NCI-H446 treated with DMSO at 0.1 percent for 48 hours (cell line): ENCODE measurements around the gene RNF135.
"Not testable (repeated sequence)": the region's sequence is repeated elsewhere in the genome, so short reads cannot be mapped to it uniquely, and the experiment has no call there.

Experiments used
- DNase-seq: peaks from one replicate; lab custom pipeline; 2025; lab: John Stamatoyannopoulos, UW

The RNF135 gene

DNA sequence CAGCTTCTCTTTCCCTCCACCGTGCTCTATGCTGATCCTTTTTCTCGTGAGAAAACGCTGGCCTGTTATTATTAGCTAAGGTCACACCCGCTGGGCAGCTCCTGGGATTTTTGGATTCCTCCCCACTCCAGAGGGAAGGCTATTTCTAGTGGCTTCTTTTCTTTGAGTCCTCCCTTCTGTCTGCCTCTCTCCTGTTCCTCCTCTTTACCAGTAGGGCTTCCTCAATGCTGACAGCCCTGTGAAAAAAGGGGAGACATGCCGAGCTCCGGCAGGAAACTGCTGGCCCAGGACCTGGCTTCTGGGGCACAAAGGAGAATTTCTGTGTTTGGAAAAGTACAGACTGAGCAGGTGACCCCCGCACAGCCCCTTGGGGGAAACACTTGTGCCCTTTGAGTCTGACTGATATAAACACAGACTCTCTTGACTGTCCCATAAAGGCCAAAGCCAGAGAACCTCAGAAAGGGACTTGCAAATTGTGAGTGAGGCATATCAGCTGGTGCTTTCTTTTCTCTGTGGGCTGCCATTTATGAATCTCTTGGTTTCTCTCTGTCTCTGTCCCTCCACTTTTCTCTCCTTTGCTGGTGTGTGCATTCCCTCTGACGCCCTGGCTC lies 14.0 kb upstream of the RNF135 start:
- DNase-seq = no peak

DNA sequence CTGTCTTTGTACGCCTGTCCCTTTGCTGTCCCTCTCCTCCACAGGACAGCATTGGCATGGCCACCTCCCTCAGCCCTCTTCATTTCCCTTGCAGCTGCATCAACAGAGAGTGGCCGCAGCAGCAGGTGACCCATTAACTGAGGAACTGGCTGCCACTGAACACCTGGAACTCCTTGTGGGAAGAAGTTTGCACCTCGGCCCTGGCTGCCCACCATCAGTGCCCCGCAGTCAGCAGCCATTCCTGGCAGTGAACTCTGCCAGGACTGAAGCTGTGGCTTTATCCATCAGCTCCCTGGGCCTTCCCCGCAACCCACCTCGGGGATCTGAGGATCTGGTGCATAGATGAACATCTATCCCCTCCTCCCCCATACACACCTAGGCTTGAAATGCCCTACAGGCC lies 13.1 kb upstream of the RNF135 start:
- DNase-seq = no peak

DNA sequence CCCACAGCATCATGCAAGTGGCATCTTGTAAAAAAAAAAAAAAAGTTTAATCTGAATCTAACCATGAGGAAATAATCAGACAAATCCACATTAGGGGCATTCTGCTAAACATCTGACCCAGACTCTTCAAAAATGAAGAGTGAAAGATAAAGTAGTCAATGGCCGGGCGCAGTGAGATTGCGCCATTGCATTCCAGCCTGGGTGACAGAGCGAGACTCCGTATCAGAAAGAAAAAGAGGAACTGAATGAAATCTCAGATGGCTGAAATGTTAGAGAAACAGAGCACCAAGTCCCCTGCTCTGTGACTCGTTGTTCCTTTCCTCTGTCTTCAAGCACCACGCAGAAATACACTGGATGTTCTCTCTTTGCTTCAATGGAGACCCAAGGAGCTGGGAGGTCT lies 12.7 kb upstream of the RNF135 start:
- DNase-seq = no peak

DNA sequence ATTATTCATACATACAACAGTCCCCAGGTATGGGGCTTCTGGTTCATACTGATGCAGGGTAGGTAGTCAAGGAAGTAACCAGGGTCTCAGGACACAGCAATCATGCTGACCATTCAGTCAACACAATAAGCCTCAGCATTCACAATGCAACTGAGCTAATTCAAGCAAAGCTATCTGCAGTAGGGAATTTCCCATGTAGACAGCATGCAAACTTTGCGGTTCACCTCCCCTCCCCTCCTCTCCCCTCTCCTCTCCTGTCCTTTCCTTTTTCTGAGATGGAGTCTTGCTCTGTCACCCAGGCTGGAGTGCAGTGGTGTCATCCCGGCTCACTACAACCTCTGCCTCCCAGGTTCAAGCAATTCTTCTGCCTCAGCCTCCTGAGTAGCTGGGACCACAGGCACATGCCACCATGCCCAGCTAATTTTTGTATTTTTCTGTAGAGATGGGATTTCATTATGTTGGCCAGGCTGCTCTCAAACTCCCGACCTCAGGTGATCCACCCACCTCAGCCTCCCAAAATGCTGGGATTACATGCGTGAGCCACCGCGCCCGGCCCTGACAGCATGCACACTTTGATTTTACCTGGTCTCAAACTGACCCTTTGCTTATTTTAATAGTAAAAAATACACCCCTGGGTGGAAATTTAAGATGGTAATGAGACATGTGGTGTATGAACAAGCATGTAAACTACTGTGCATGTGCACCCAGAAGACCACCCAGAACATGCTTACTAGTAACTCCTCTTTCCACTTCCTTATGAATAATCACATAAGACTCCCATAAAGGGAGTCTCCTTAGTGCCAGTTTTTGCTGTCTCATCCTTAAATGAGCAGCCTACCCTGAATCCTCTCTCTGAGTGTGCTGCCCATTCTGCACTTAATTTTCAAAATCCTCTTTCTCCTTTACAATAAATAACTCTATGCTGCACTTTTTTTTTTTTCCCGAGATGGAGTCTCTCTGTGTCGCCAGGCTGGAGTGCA lies 9.3 kb upstream of the RNF135 start:
- DNase-seq = no peak

DNA sequence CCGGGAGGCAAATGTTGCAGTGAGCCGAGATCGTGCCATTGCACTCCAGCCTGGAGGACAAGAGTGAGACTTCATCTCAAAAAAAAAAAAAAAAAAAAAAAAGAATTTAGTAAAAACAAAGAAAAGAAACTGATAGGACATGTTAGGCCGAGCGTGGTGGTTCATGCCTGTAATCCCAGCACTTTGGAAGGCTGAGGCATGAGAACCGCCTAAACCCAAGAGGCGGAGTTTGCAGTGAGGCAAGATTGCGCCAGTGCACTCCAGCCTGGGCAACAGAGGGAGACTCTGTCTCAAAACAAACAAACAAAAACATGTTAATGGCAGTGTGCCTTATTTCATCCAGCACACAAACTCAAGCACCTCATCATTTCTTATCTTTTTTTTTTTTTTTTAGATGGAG lies 6.5 kb upstream of the RNF135 start:
- not testable (repeated sequence) for DNase-seq

DNA sequence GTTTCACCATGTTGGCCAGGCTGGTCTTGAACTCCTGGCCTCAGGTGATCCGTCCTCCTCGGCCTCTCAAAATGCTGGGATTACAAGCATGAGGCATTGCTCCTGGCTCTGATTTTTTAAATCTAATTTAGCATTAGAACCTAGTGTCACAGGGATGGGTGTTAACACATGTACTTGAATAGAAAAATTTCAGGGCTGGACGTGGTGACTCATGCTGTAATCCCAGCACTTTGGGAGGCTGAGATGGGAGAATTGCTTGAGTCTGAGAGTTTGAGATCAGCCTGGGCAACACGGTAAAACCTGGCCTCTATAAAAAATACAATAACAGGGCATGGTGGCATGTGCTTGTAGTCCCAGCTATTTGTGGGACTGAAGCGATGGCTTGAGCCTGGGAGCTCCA lies 6.0 kb upstream of the RNF135 start:
- no peak for DNase-seq

DNA sequence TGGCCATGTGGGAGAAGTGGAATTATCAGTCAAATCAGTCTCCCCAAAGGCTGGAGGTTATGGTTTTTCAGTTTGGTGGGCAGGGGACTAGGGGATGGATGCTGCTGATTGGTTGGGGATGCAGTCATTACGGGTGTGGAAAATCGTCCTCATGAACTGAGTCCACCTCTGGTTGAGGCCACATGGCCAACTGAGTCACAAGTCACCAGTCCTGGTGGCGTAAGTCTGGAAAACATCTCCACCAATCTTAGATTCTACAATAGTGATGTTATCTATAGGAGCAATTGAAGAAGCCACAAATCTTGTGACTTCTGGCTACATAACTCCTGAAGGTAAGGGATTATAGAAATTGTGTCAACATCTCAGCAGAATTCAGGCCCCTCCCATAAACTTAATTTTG lies 5.2 kb upstream of the RNF135 start:
- DNase-seq = no peak

DNA sequence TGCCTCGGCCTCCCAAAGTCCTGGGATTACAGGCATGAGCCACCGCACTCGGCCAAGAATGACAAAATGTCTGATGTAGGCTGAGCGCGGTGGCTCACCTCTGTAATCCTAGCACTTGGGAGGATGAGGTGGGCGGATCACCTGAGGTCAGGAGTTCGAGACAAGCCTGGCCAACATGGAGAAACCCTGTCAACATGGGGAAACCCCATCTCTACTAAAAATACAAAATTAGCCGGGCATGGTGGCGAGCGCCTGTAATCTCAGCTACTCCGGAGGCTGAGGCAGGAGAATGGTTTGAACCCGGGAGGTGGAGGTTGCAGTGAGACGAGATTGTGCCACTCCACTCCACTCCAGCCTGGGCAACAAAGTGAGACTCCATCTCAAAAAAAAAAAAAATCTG lies 2.9 kb upstream of the RNF135 start:
- not testable (repeated sequence) for DNase-seq

DNA sequence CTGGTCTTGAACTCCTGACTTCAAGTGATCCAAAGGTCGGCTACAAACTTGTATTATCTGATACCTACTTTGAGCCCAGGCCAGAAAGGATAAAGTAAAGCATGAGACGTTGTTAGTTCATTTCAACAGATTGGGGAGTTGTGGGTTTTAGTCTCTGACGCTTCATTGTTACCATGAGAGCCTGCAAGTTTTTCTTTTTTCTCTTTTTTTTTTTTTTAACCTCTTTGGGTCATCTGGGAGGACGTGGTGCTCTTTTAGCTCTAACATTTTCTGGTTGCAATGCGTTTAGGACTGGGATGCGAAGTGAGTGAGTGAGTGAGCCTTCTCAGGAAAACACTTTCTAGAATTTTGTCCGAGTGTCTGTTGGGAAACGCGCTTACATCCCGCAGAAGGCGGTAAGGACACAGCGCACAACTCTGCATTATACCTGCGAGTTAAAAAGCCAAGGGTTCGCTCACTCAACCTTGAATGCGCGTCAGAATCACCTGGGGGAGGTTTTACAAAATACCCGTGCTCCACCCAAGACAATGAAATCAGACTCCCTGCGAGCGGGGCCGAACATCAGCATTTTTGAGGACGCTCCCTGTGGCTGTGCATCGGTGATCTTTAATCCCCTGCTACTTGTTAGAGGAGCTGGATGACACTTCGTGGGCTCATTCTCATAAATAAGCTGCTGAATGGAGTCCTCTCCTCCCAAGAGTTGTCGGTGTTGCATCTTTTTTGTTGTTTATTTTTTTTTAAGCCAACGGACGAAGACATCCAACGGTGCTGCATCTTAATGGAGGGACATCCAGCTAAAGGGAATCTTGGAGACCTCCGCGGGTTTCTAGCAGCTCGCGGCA lies 629 bp upstream of the RNF135 start:
- no peak for DNase-seq

DNA sequence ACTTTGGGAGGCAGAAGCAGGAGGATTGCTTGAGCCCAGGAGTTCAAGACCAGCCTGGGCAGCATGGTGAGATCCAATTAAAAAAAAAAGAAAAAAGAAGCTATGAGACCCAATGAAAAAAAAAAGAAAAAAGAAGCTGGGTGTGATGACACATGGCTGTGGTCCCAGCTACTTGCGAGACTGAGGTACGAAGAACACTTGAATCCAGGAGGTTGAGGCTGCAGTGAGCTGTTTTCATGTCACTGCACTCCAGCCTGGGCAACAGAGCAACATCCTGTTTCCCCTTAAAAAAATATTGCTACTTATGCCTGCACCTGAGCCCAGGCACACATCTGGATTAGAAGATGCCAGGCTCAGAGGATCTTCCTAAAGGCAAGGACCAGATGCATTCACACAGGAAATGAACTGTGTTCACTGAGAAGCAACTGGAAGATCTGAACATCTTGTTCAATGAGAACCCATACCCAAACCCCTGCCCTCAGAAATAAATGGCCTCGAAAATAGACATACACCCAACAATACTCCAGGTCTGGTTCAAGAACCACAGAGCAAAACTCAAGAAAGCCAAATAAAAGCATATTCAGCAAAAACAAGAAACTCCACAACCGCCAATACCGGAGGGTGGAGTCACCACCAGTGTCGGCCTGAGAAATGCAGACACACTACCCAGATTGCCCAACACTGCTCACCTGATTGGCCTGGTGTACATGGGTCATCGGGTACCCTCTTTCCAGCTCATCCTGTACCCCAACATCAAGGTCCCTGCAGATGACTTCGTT lies 4.4 kb downstream of the RNF135 start:
- no peak for DNase-seq

DNA sequence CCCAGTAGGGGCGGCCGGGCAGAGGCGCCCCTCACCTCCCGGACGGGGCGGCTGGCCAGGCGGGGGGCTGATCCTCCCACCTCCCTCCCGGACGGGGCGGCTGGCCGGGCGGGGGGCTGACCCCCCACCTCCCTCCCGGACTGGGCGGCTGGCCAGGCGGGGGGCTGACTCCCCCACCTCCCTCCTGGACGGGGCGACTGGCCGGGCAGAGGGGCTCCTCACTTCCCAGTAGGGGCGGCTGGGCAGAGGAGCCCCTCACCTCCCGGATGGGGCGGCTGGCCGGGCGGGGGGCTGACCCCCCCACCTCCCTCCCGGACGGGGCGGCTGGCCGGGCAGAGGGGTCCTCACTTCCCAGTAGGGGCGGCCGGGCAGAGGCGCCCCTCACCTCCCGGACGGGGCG lies 9.1 kb downstream of the RNF135 start:
- not testable (repeated sequence) for DNase-seq

DNA sequence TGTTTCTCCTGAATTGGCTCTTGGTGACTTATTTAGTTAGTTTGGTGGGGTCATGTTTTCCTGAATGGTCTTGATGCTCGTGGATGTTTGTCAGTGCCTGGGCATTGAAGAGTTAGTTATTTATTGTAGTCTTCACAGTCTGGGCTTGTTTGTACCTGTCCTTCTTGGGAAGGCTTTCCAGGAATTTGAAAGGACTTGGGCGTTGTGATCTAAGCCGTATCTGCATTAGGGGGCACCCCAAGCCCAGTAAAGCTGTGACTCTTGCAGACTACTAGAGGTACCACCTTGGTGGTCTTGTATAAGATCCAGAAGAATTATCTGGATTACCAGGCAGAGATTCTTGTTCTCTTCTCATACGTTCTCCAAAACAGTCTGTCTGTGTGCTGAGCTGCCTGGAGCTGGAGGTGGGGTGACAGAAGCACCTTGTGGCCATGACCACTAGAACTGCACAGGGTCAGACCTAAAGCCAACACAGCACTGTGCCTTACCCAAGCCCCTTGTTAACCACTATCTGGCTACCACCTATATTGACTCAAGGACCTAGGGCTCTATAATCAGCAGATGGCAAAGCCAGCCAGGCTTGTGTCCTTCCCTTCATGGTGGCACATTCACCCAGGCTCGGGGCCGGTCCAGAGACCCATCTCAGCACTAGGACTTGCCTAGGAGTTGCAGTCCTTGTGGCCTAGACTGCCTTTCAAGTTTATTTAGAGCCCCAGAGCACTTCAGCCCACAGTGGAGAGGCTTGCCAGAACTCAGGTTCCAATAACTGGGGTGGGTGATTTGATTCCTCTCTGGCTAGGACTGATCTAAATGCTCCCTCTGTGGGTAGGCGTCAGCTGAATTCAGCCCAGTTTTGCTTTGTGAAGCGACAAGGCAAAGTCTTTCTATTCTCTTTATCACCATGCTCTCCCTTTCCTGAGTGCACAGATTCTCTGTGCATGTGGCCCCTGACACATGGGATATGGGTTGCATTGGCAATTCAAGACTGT lies 11.0 kb downstream of the RNF135 start:
- no peak for DNase-seq

DNA sequence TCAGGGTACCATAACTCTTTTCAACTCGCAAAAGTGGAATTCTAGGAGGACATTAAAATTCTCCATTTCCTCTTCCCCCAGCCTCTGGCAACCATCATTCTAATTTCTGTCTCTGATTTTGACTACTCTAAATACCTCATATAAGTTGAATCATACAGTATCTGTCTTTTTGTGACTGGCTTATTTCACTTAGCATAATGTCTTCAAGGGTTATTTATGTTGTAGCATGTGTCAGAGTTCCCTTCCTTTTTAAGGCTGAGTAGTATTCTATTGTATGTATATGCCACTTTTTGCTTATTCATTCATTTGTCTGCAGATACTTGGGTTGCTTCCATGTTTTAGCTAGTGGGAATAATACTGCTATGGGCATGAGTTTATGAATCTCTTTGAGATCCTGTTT lies 12.0 kb downstream of the RNF135 start:
- no peak for DNase-seq

DNA sequence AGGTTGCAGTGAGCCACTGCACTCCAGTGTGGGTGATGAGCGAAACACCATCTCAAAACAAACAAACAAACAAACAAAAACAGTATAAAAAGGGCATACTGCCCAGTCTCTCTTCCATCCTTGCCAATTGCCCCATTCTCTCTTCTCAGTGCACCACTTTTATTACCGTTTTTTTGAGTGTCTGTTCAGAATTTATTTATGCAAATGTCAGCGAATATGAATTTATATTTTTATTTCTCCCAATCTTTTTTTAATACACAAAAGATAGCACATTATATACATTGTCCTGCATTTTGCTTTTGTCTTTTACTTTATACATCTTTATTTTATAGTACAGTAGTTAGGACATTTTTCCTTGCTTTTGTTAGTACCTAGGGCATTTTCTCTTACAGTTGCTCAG lies 19.6 kb downstream of the RNF135 start:
- no peak for DNase-seq

DNA sequence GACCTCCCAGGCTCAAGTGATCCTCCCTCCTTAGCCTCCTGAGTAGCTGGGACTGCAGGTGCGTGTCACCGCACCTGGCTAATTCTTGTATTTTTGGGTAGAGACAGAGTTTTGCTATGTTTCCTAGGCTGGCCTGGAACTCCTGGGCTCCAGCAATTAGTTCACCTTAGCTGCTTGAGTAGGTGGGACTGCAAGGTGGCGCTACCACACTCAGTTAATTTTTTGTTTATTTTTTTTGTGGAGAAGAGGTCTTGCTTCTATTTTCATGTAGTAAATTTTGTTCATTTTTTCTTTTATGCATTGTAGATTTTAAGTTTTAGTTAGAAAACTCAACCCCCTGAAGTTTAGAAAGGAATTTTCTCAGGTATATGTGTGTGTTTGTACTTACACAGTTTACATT lies 21.7 kb downstream of the RNF135 start:
- DNase-seq = no peak

DNA sequence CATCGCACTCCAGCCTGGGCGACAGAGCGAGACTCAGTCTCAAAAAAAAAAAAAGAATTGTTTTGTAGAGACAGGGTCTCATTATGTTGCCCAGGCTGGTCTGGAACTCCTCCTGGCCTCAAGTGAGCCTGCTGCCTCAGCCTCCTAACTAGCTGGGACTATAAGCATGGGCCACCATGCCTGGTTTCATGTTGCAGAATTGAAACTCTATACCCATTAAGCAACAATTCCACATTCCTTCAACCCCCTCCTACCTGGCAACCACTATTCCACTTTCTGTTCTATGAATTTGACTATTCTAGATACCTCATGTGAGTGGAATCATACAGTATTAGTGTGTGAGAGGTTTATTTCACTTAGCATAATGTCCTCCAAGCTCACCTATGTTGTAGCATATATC lies 24.5 kb downstream of the RNF135 start:
- no peak for DNase-seq

DNA sequence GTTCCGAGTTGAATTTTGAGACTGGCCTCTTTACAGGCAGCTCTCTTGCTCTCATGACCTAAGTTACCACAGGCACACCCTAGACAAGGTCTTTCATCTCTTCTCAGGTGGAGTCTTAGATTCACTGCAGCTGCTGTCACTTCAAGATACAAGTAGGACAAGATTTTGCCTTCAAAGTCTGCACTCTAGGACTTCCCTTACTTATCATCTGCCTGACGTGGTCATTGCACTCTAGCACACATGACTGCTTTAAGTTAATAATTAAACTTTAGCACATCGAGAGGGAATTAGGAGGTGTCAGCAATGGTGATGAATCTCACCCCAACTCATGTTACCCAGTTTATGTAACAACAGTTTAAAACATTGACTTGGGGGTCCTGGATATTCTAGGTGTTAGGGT lies 25.6 kb downstream of the RNF135 start:
- no peak for DNase-seq

DNA sequence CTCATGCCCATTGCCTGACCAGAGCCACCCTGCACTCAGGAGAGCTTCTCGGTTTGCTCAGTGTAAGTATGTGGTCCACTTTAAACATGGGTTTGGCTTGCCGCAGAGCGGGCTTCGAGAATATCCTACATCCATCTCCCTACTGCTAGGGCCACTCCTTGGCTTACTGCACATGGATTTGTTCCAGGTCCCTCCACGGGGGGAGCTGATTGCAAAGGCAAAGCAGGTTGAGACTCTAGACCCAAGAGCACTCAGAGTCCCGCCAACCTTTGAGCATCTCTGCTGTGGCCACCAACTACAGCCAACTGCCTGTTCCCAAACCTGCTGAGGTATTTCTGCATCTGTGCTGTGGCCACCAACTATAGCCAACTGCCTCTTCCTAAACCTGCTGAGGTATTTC lies 26.4 kb downstream of the RNF135 start:
- DNase-seq = no peak

DNA sequence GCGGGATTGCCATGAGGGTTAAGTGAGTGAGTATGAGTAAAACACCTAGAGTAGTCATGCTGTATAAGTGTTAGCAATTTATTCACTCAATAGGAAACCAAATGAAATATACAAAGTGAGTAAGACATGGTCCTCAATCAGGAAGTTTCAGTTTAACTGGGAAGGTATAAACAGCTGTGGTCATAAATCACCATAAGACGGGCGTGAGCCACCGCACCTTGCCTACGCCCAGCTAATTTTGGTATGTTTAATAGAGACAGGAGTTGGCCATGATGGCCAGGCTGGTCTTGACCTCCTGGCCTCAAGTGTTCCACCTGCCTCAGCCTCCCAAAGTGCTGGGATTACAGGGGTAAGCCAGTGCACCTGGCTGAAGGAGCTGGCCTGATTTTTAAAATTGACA lies 27.0 kb downstream of the RNF135 start:
- DNase-seq = no peak

DNA sequence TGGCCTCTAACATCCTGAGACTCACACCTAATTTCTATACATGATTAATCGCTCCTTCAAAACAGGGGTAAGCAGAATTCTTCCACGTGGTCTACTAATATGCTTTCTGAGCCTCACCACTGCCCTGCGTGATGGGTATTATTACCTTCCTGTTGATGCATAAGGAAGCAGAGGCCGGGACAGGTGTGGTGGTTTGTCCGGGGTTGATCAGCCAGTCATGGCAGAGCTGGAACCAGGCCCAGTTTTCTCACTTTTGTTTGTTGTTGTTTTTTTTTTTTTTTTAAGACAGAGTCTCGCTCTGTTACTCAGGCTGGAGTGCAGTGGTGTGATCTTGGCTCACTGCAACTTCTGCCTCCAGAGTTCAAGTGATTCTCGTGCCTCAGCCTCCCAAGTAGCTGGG lies 31.2 kb downstream of the RNF135 start:
- DNase-seq = no peak
